IPS DF 4.7 (cell line): ENCODE measurements around the gene FH.

Experiments
- DNase-seq: peaks from one replicate; pipeline ENCODE4 v3.0.0-alpha.2; 2013; ENCODE audit warnings: low spot score; ENCODE audit errors: extremely low read depth

Gene FH

DNA sequence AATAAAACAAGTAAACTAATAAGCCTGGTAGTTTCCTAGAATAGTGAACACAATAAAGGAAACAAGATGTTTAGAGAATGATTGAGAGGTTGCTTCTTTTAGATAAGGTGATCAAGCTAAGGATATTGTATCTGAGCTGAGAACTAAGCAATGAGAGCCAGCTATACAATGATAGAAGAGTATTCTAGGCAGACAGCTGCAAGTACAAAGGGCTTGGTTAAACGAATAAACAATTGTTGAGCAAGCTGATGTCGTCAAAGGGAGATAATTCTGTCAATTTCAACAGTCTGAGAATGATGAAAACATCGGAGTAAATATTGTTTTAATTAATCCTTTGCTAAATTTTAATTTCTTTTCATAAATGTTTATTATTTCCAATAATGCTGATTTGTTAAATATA, 5.5 kb upstream of the FH start:
- DNase-seq, result no peak

DNA sequence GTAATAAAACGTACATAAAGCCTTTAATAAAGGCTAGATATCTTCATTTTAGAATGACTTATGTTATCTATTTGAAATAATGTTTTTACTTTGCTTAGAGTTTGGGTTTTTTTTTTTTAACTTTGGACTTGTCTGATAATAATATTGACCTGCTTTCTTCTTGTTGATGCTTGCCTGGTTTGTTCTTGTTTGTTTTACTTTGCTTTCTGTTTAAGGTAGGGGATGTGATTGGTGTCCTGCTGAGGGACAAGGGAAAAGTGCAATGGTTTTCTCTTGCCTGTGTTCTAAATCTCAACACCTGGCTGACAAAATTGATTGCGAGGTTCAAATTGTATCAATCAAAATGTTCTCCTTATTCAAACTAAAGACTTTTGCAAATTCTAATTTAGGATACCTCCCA, 2.2 kb upstream of the FH start:
- DNase-seq, result no peak

DNA sequence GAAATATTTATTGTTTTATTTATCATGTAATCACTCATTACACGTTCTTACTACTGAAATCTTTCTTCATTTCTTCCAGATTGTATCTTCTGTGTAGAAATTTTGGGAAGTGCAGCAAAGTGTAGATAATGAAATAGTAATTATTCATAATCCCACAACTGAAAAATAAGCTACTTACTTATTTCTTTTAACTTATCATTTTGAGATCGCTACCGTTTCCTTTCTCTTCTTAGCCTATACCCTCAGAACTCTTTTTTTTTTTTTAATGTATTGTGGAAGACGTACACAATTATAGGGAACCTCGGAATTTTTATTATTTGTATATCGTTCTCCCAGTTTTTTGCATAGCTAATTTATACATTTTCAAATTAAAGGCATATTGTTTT, 518 bp upstream of the FH start:
- no peak for DNase-seq

DNA sequence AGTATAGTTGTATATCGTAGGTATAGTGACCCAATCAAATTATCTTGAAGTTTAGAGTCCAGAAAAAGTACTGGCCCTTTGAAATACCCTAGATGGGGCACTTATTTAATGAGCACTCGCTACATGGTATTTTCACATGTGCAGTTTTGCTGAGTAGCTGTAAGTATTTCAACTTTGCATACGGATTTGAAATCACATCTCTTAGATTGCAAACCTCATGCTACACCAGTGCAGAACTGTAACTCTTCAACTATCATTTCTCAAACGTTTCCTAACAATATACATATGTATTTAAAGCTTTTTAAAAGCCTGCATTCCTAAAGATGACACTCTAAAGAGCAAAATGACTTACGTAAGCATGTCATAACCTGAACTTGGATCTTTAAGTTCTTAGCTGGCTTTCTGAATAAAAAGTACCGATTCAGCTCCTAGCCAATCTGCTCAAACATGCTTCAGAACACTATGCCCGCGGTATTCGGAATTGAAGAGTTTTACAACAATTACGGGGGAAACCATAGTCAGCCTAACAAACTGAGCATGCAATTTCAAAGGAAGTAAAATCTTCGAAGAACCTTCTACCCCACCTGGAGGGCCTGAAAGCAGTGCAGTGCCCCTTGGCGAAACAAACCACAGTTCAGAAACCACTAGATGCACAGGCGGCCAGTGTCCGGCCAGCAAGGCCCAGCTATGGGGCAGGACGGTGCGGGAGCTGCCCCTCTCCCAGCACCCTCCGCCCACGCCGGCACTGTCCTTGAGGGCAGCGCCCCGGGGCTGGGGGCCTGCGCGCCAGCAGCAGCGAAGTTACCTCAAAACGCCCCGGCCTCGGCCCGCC, 863 bp downstream of the FH start:
- no peak for DNase-seq

DNA sequence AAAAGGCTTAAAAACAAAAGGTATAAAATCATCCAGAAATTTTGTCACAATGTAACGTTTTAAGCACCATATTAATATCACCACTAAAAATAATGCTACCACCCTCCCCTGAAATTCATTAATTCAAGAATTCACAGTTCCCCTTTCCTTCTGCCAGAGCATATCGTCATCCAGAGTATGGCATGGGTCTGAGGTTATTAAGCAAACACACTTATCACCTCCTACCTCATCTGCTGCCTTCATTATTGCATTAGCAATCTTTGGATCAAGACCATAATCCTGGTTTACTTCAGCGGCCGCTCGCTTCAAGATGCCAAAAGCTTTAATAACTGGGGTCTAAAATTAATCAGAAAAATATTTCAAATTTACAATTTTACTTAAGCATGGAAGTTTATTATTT, 6.2 kb downstream of the FH start:
- no peak for DNase-seq

DNA sequence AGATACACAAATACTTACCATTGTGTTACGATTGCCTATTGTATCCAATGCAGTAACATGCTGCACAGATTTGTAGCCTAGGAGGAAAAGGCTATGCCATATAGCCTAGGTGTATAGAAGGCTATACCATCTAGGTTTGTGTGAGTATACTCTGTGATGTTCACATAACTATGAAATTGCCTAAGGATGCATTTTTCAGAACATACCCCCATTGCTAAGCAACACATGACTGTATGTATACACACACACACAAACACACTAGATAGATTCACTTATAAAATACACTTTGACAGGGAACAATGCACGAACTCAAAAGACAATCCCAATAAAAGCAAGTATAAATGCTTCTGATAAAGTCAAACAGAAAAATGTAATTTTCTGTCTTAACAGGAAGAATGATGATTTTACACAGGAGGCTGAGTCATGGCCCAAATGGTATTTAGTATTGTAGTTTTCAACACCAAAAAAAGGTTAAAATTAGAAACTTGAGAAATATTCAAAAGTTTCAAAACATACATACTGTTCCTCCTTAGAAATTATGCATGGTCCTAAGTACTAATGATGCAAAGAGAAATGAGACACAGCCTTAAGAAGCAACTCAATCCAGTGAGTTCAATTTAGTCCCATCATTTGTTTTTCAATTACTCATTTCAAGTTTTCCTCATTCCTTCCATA, 12.2 kb downstream of the FH start:
- no peak for DNase-seq

DNA sequence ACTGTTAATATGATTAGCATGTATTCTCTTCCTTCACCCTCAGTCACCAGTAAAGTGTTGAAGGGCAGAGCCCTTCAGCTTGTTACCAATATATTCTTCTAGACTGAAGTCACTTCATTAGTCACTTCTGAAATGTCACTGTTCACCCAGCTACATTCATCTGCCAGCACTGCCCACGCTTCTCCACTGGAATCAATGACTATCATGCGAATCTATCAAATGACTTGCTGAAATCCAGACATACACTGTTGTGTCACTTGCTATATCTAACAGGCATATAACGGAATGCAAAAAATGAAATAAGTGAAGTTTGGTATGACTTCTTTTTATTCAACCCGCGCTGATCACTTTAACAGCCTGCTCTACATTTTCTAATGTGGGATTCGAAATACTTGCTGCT, 16.1 kb downstream of the FH start:
- no peak for DNase-seq

DNA sequence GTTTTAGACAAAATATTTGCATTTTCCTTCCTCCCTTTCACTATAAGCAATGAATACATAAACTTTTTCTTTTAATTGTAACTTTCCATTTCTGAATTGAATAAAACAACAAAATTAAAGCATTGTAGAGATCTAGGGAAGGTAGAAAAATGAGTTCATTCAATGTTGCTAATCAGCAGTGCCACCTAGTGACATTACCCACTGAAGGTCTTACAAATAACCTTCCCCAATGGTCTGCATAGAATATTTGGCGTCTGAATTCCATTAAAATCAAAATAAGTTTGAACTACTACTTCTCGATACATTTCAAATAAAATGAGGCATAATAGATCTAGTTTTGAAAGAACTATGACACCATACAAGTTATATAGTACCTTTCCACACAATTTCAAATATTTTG, 19.6 kb downstream of the FH start:
- DNase-seq, result no peak

DNA sequence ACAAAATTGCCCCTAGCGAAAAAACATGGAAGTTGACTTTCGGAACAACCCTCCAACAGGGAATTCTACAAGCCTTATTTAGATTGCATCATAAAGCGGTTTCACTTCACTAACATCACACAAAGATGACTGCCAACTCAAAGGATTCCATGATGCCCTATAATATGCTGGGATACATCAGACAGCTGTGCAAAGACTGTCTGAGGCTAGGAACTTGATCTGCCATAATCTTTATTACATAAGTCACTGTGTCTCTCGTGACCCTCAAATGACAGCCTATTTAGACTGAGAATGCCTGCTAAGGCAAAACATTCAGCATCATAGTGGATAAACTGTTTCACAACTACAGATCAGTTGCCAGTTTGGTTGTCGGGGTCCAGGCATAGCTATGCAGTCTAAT, 23.8 kb downstream of the FH start:
- no peak for DNase-seq

DNA sequence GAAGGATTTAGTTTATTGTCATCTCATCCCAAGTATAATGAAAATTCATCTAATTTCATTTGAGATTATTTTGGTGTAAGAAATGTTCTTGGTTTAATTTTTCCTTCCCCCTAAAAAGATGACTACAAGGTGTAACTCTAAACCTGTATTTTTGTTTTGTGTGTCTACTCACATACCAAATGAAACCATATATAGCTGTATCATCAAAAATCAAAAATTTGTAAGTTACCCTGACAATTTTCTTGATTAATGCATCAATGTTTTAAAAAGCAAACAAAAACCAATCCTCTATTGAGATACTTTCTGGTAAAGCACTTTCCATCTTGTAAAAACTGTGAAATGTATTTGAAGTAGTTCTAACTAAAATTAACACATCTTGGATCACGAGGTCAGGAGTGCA, 30.8 kb downstream of the FH start:
- no peak for DNase-seq

DNA sequence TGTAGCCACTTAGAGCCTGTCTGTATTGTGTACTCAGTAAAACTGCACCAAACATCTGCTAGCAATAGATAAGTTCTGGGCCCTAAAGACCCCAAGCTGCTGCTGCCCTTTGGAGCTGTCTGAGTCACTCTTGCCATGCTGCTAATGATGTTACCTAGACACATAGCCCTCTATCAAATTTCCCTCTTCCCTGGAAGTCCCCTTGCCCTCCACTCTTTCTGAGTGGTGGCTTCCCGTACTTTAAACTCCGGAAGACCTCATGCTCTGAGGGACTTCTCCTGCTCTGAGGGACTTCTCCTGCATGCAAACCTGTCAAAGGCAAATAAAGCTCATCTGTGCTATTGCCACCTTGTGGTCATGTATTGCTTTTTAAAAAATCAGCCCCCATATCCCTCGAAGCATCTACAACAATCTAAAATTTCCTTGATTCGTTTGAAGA, 34.0 kb downstream of the FH start:
- DNase-seq, result peak; percentile 9

DNA sequence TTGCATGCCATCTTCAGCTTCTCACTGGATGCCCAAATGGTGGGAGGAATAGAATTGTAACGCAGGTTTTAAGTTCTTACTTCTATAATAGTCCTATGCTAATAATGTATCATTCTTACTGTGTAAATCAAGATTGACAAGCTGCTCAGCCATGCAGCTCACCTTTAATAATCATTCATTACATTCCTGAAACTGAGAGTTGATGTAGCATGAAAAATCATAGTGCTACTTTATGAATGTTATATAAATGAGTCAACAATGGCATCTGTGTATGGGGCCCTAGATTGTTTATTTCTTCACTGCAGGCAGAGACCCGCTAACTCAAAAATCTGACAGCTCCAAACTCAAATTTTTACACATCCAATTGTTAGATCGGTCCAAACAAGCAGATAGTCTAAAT, 34.4 kb downstream of the FH start:
- no peak for DNase-seq

DNA sequence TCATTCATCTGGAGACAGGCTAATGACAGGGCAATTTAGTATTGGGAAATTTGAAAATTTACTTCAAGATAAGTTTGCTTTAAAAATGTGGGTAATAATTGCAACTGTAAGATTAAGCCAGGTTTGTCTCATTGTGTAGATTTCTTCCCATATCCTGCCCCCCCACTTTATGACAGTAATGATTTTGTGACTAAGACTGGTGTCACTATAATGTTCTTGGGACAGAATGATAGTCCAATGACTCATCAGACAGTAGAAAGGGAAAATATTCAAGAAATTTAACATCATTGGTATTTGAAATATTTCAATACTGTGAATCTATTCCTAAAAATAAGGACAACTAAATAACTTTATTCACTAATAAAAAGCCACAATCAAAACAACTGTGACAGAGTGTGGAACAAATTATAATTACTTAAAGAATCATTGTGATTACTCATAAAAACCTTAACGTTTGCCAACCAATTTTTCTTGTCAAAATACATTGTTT, 36.7 kb downstream of the FH start:
- no peak for DNase-seq

DNA sequence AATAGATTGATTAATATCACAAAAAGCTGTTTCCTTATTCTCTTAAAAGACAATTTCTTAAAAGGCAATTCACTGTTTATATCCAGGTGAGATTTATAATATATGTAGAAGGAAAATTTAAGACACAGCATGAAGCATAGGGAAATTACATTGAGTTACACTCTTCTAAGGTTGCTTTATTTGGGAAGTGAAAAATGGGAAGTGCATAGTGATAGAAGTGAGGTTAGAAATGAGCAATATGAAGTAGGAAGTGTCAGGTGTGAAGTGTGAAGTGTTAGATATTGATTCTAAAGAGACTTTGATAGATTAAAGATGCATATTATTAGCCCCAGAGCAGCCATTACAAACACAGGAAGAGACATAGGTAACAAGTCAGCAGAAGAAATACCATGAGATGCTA, 40.3 kb downstream of the FH start:
- DNase-seq, result no peak

DNA sequence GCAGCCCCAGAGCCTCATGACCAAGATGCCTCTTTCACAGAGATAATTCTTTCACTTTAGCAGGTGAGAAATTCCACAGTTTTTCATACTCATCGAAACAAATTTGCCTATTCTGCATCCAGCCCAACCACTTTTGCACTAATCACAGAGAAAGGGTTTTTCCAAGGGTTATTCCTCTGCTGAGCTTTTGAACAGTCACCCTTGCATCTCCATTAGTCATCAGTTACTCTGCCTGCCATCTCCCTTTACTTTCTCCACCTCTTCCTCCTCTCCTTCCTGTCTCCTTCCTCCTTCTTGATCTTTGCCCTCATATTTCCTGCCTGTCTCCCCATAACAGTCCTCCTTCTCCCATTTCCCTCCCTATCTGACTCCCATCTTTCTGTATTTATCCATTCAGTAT, 43.9 kb downstream of the FH start:
- no peak for DNase-seq

DNA sequence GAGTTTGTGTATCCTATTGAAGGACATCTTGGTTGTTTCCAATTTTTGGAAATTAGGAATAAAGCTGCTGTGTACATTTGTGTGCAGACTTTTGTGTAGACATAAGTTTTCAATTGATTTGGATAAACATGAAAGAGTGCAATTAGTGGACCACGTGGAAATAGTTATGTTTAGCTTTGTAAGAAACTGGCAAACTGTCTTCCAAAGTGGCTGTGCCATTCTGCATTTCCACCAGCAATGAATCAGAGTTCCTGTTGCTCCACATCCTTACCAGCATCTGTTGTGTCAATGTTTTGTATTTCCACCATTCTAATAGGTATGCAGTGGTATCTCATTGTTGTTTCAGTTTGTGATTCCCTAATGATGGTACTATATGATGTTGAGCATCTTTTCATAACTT, 46.5 kb downstream of the FH start:
- no peak for DNase-seq

DNA sequence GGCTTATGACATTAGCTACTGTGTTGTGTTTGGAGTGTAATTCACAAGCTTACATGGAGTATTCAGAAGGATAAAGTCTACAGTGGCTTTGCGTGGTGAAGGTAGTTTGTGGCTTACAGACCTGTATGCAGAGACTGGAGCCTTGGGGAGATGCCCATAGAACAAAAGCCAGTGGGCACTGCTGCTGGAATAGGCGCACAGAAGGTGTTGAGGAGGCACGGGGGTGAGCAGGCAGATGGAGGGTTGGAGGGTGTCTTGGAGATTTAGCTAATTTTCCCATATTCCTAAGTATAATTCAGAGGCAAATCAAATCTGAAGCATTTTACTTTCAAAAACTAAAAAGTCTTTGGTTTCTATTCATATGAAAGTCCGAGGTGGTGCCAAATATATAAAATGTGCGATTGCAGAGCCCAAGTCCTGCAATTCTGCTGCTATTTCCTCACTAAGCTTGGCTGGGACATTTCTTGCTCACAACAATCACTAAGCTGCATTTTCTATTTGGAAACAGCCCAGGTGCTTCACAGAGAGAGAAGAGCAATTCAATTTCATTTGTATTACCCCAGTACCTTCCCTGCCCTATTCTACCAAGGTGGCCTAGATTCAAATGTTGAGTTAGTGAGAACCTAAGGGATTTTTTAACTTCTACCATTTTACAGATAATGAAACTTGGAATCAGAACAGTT, 48.5 kb downstream of the FH start:
- no peak for DNase-seq

DNA sequence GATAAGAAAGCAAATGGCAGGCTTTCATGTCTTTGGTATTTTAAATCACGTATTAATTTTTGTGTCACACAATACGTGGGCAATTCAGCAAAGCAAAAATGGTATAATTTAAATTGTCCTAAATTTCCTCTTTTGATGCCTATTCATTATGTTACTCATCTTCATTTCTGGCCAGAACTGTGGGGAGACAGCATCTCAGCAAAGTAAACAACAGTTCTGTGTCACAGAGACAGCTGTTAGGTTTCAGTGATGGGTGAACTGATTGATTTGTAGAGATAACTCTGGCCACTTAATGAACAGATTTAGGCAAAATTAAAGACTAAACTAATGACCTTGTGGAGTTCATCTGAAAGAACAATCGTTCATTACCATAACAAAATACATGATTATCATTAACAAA, 49.2 kb downstream of the FH start:
- DNase-seq, result no peak

DNA sequence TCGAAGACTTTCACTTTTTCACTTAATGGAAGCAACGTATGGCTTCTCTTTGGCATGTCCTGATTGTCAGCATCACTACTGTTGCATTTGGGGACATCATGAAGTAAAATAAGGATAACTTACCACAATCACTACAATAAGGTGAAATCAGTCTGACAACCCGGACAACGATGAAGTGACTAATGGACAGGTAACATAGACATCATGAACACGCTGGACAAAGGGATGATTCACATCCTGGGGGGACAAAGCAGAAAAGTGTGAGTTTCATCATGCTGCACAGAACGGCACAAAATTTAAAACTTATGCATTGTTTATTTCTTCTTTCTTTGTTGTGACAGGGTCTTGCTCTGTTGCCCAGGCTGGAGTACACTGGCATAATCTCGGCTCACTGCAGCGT, 53.9 kb downstream of the FH start:
- no peak for DNase-seq

DNA sequence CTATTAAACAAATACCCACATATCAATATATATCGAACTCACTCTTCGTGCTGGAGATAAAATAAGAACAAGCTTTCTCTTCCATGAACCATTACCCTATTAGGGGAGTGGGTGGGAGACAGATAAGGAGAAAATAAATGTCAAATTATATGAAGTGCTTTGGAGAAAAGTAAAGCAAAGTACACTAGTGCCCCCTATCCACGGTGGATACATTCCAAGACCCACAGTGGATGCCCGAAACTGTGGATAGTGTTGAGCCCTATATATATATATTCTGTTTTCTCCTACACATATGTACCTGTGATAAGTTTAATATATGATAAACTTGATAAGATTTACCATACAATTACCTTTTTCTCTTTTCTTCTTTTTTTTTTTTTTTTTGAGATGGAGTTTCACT, 54.6 kb downstream of the FH start:
- DNase-seq, result no peak

DNA sequence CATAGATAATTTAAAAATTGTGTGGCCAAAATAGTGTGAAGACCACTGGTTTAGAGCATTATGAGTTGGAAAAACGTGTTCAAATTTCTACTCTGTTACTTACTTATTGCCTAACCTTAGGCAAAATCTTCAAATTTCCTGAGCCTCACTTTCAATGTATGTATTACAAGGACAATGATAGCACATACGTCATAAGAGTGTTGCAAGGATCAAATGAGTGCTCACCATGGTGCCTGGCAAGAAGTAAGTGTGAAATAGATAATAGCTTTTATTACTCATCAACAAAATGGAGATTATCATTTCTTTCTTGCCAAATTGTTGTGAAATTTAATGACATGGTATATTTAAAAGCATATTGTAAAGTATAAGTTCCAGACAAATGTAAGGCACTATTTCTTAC, 57.2 kb downstream of the FH start:
- DNase-seq, result no peak

DNA sequence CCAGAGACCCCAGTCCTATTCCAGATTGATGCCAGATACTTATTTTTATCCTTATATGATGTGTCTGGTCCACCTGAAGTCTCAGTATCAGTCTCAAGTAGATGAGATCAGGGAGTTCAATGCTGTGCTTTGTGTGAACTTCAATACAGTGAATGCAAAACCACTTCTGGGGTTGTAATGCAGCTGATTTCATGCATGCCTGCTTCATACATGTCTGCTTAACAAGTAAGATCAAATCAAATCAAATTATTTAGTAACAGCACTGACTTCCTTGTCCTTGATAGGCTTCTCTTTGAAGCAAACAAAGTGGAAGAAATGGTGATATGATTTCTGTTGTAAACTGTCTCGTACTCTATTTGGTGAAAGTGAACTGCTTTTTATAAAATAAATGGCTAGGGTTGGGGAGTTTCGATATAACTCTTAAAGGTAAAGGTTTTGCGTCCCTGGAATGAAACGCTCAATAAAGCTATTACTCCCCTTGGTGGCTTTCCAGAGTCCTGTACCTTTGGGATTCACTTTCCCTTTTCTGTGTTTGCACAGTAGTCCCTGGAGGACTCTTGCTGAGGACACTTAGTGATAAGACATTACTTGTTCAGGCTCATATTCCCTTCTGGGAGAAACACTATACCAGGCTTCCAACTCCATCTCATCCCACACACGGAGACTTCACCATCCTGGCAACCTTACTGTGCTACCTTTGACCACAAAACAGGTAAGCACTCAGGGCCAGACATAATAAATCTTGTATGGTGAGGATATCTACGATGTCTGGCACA, 59.3 kb downstream of the FH start:
- no peak for DNase-seq
